Right atrium auricular region (tissue), 2 donors: ENCODE measurements around the gene AMIGO2. TPM values are rescaled to one million over a fixed set of nuclear protein-coding genes. Genes with fewer than 3 reads are reported as not detected.
"Not testable (repeated sequence)": the region's sequence is repeated elsewhere in the genome, so short reads cannot be mapped to it uniquely, and the experiment has no call there.

ENCODE experiments used
- DNase-seq: peaks from one replicate; pipeline ENCODE4 v3.0.0-alpha.2; 2019; ENCODE audit warnings: low spot score
- H3K27ac ChIP-seq, 2 donors: fragments of 200-600 bp; sonication (generic); 1 replicate in 1 of 2; 2 replicates in 1 of 2; pipeline ENCODE4 v1.5.1; 2016 to 2019
- H3K27me3 ChIP-seq, 2 donors: fragments of 200-600 bp; sonication (generic); one replicate each; pipeline versions ENCODE4 v1.5.1 to v1.6.0; 2017 to 2019
- H3K36me3 ChIP-seq: fragments of 200-600 bp; sonication (generic); one replicate; pipeline ENCODE4 v1.5.1; 2016
- H3K4me1 ChIP-seq, 2 donors: fragments of 200-600 bp; sonication (generic); one replicate each; pipeline versions ENCODE4 v1.5.1 to v1.6.0; 2017 to 2019
- H3K4me3 ChIP-seq, 2 donors: fragments of 200-600 bp; sonication (generic); 1 replicate in 1 of 2; 2 replicates in 1 of 2; pipeline ENCODE4 v1.5.1; 2017 to 2019; ENCODE audit warnings: mild to moderate bottlenecking in 1 of 2, moderate library complexity in 1 of 2
- H3K9me3 ChIP-seq, 2 donors: fragments of 200-600 bp; sonication (generic); one replicate each; pipeline ENCODE4 v1.5.1; 2019
- CTCF ChIP-seq, 2 donors: fragments of 200-600 bp; sonication (generic); IDR thresholded peaks; one replicate each; pipeline ENCODE4 v1.5.1; 2019; ENCODE audit warnings: antibody characterized with exemption in 2 of 2
- total RNA-seq, 2 donors: library from RNA; depleted of rRNA; stranded (reverse); fragments of >200 nt; gene quantifications; one replicate each; pipeline ENCODE4 v1.1.0, GENCODE V29; 2016

AMIGO2 gene
- total RNA-seq, 2 donors from 2014 or later: 2.3 to 5.8 TPM

DNA sequence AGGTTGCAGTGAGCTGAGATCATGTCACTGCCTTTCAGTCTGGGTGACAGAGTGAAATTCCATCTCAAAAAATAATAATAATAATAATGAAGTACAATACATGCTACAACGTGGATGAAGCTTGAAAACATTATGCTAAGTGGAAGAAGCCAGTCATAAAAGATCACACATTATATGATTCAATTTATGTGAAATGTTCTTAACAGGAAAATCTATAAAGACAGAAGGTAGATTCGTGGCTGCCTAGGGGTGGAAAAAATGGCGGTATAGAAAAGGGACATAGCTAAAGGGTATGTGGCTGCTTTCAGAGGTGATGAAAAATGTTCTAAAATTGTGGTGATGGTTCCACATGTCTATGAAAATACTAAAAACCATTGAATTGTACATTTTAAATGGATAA, 41.0 kb upstream of the AMIGO2 start:
- Histone ChIP-seq H3K36me3 (no peaks in the 10 kb centered on the region), H3K4me3 (no peak overlapping the region), H3K27me3 (no peaks in the 10 kb centered on the region), H3K27ac (no peak overlapping the region), H3K9me3 (no peaks in the 10 kb centered on the region), H3K4me1 (no peaks in the 10 kb centered on the region)
- DNase-seq: no peak
- TF ChIP-seq CTCF (IDR thresholded peaks at IDR 0.05): no peak

DNA sequence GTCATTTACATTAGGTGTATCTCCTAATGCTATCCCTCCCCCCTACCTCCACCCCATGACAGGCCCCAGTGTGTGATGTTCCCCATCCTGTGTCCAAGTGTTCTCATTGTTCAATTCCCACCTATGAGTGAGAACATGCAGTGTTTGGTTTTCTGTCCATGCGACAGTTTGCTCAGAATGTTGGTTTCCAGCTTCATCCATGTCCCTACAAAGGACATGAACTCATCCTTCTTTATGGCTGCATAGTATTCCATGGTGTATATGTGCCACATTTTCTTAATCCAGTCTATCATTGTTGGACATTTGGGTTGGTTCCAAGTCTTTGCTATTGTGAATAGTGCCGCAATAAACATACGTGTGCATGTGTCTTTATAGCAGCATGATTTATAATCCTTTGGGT, 37.5 kb upstream of the AMIGO2 start:
- H3K27me3 ChIP-seq, H3K9me3 ChIP-seq, H3K27ac ChIP-seq, DNase-seq, H3K4me1 ChIP-seq, H3K36me3 ChIP-seq, H3K4me3 ChIP-seq: not testable (repeated sequence)

DNA sequence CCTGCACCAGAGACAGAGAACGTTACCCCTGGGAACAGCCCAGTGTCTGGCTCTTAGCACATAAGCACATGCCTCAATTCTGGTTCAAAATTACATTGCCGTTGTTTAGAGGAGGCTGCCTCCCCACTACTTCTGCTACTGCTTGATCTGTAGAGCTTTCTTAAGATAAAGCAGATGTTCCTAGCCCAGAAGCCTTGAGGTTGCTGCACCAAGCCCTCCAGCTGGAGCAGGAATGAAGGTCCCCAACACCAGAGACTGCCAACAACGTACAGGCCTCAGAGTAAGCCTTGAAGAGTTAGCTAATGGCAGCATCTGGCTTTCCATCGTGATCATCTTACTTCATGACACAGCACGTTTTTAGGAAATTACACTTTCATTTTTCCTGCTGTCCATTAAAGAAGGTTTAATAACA, 34.7 kb upstream of the AMIGO2 start:
- H3K4me1 ChIP-seq: no peaks in the 10 kb centered on the region
- no peaks in the 10 kb centered on the region for H3K9me3 ChIP-seq
- no peak overlapping the region for H3K4me3 ChIP-seq
- no peaks in the 10 kb centered on the region for H3K36me3 ChIP-seq
- TF ChIP-seq CTCF (IDR thresholded peaks at IDR 0.05): no peak
- H3K27ac ChIP-seq: no peak overlapping the region
- H3K27me3 ChIP-seq: no peaks in the 10 kb centered on the region
- no peak for DNase-seq

DNA sequence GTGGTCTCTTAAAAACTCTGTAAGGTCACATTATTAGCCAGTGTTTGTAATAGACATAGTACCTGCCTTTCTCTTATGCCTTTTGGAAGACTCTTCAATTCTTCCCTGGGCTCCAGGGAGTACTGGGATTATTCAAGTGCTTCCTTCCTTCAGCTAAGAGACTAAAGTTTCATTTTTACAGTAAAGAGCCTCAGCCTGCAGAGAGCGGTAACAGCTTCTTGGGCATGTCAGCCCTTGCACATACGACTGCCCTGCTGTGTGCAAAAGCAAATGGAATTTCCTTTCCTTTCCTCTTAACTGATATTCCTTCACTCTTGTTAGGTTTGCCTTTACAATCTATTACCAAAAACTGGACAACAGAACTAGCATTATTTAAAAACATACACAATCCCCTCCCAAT, 32.9 kb upstream of the AMIGO2 start:
- TF ChIP-seq CTCF (IDR thresholded peaks at IDR 0.05): no peak

DNA sequence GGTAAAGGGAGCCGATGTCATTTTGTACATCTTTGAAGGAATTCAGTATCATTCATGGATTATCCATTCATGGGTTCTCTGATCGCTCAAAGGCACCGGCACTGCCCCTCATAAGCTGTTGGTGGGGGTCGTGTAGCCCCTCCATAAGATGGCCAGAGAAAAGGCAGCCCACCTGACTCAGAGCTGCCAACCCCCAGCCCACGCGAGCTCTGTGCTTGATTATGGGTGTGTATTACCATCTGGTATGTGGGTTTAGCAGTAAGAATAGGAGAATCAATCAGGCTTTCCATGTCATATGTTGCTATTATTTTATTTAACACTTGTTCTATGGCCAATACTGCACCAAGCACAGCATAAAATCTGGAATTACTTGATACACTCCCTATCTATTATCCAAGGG, 32.1 kb upstream of the AMIGO2 start:
- Histone ChIP-seq H3K4me3 (no peak overlapping the region), H3K9me3 (no peaks in the 10 kb centered on the region), H3K36me3 (no peaks in the 10 kb centered on the region), H3K27ac (no peak overlapping the region), H3K27me3 (no peaks in the 10 kb centered on the region), H3K4me1 (no peaks in the 10 kb centered on the region)
- DNase-seq: no peak
- no peak for TF ChIP-seq CTCF (IDR thresholded peaks at IDR 0.05)

More for the DNA sequence above, 32.9 kb upstream of the AMIGO2 start:
- no peak for DNase-seq
- H3K27me3 ChIP-seq: no peaks in the 10 kb centered on the region
- no peaks in the 10 kb centered on the region for H3K4me1 ChIP-seq
- no peak overlapping the region for H3K27ac ChIP-seq
- H3K36me3 ChIP-seq: no peaks in the 10 kb centered on the region
- H3K4me3 ChIP-seq: no peak overlapping the region
- no peaks in the 10 kb centered on the region for H3K9me3 ChIP-seq

DNA sequence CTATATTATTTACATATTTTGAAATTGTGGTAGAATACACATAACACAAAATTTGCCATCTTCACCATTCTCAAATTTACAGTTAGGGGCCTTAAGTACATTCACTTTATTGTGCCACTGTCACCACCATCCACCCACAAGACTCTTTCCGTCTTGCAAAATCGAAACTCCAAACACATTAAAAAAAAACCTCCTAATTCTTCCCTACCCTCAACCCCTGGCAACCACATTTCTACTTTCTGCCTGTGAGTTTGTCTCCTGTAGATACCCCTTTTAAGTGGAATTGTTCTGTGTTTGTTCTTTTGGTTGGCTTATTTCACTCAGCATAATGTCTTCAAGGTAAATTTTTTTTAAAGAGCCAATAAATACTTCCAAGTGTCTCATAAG, 31.6 kb upstream of the AMIGO2 start:
- Histone ChIP-seq H3K27ac (no peak overlapping the region), H3K4me1 (no peaks in the 10 kb centered on the region)
- no peak for TF ChIP-seq CTCF (IDR thresholded peaks at IDR 0.05)

More for the DNA sequence above, 31.6 kb upstream of the AMIGO2 start:
- no peaks in the 10 kb centered on the region for H3K27me3 ChIP-seq
- no peak for DNase-seq
- H3K4me3 ChIP-seq: no peak overlapping the region
- no peaks in the 10 kb centered on the region for H3K36me3 ChIP-seq
- no peaks in the 10 kb centered on the region for H3K9me3 ChIP-seq
